ENCODE data around the gene SORL1. TPM values are rescaled to one million over a fixed set of nuclear protein-coding genes. Genes with fewer than 3 reads are reported as not detected.

SORL1 gene
- total and polyA plus RNA-seq, 9 of the 15 experiments (the other 6 are each of a cell fraction or from before 2014, with no cell fraction given): 0.01 to 0.66 TPM; not detected in 7

- no peaks in the 10 kb centered on the region for H3K4me1 ChIP-seq (replicated peaks in 1 of 2; ENCODE audit: control insufficient read depth in 2 of 2, insufficient read depth in 2 of 2, low read length in 2 of 2)
- FAIRE-seq: no peak
- H2AFZ ChIP-seq (ENCODE audit: low read depth, low read length): no peak overlapping the region
- H4K20me1 ChIP-seq (replicated peaks; ENCODE audit: control insufficient read depth, insufficient read depth, low read length): no peaks in the 10 kb centered on the region
- no peaks in the 10 kb centered on the region for H3K27me3 ChIP-seq (ENCODE audit: control insufficient read depth in 2 of 2, insufficient read depth in 2 of 2, low read length in 2 of 2)
- ChIA-PET CTCF (ENCODE audit: low intra/inter-chr PET ratio) (no interaction called here), POLR2A (no interaction called here)
- DNase-seq (ENCODE audit: extremely low read depth in 1 of 4, low spot score in 3 of 4): no peak
- 1% methylated on average over 6 of the region's 6 CpGs for WGBS (ENCODE audit: insufficient coverage, low coverage, missing lambda C conversion rate)
- no peak overlapping the region for H3K27ac ChIP-seq (ENCODE audit: extremely low read depth, low read depth, low read length)
- in situ Hi-C loops (cut with MboI): loop anchor here (10.0 kb wide), 1 partner anchor 855 kb away; no protein-coding TSS in a partner anchor
- no peak overlapping the region for H3K9ac ChIP-seq (ENCODE audit: insufficient read depth in 1 of 2, low read depth in 2 of 2, low read length in 2 of 2)
- no peaks in the 10 kb centered on the region for H3K79me2 ChIP-seq (ENCODE audit: control insufficient read depth, insufficient read depth, low read length)
- H3K36me3 ChIP-seq (ENCODE audit: control insufficient read depth, insufficient read depth, low read length): no peaks in the 10 kb centered on the region
- H3K9me3 ChIP-seq (replicated peaks; ENCODE audit: control insufficient read depth, insufficient read depth, low read depth, low read length): no peaks in the 10 kb centered on the region
- H3K9me1 ChIP-seq (ENCODE audit: control insufficient read depth, insufficient read depth, low read length): no peaks in the 10 kb centered on the region
- no peak overlapping the region for H3K4me3 ChIP-seq
- intact Hi-C loops (cut with micrococcal nuclease): no loop called here
- no peak for ATAC-seq
- no TSS peak for BruUV-seq (replicated peaks)
- no peak overlapping the region for H3K4me2 ChIP-seq (ENCODE audit: insufficient read depth, low read length)
- TF ChIP-seq CBFA2T3 (IDR thresholded peaks at IDR 0.05) (no peak), ZKSCAN3 (CRISPR knock-in tag; IDR thresholded peaks at IDR 0.05) (no peak), KDM4B (IDR thresholded peaks at IDR 0.05; ENCODE audit: borderline replicate concordance in 2 of 2, low read depth in 1 of 2) (no peak), NBN (IDR thresholded peaks at IDR 0.05; ENCODE audit: low read depth) (no peak), ZFP36 (IDR thresholded peaks at IDR 0.05; ENCODE audit: low read depth, low read length, partially characterized antibody) (no peak), ZNF79 (CRISPR knock-in tag; IDR thresholded peaks at IDR 0.05; ENCODE audit: low read depth) (no peak), MCM5 (IDR thresholded peaks at IDR 0.05; ENCODE audit: low read depth) (no peak), ATF3 (IDR thresholded peaks at IDR 0.05) (no peak), ATF3 (CRISPR knock-in tag; conservative IDR thresholded peaks at IDR 0.05) (no peak), CHCHD3 (CRISPR knock-in tag; IDR thresholded peaks at IDR 0.05) (no peak), TBP (optimal IDR thresholded peaks at IDR 0.05; ENCODE audit: low read depth, low read length) (no peak)
- TF ChIP-seq, protein P1, sequence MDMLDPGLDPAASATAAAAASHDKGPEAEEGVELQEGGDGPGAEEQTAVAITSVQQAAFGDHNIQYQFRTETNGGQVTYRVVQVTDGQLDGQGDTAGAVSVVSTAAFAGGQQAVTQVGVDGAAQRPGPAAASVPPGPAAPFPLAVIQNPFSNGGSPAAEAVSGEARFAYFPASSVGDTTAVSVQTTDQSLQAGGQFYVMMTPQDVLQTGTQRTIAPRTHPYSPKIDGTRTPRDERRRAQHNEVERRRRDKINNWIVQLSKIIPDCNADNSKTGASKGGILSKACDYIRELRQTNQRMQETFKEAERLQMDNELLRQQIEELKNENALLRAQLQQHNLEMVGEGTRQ (CRISPR knock-in tag; IDR thresholded peaks at IDR 0.05): no peak
- TF ChIP-seq, protein P2, sequence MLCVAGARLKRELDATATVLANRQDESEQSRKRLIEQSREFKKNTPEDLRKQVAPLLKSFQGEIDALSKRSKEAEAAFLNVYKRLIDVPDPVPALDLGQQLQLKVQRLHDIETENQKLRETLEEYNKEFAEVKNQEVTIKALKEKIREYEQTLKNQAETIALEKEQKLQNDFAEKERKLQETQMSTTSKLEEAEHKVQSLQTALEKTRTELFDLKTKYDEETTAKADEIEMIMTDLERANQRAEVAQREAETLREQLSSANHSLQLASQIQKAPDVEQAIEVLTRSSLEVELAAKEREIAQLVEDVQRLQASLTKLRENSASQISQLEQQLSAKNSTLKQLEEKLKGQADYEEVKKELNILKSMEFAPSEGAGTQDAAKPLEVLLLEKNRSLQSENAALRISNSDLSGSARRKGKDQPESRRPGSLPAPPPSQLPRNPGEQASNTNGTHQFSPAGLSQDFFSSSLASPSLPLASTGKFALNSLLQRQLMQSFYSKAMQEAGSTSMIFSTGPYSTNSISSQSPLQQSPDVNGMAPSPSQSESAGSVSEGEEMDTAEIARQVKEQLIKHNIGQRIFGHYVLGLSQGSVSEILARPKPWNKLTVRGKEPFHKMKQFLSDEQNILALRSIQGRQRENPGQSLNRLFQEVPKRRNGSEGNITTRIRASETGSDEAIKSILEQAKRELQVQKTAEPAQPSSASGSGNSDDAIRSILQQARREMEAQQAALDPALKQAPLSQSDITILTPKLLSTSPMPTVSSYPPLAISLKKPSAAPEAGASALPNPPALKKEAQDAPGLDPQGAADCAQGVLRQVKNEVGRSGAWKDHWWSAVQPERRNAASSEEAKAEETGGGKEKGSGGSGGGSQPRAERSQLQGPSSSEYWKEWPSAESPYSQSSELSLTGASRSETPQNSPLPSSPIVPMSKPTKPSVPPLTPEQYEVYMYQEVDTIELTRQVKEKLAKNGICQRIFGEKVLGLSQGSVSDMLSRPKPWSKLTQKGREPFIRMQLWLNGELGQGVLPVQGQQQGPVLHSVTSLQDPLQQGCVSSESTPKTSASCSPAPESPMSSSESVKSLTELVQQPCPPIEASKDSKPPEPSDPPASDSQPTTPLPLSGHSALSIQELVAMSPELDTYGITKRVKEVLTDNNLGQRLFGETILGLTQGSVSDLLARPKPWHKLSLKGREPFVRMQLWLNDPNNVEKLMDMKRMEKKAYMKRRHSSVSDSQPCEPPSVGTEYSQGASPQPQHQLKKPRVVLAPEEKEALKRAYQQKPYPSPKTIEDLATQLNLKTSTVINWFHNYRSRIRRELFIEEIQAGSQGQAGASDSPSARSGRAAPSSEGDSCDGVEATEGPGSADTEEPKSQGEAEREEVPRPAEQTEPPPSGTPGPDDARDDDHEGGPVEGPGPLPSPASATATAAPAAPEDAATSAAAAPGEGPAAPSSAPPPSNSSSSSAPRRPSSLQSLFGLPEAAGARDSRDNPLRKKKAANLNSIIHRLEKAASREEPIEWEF (CRISPR knock-in tag; IDR thresholded peaks at IDR 0.05): no peak
Measured at GRCh38 chr11:121649798-121650197, 197.7 kb downstream of the SORL1 start.
